GM03348 (cell line): Measurements from ENCODE around the gene MARS1.

Experiments
- DNase-seq: peaks from one replicate; pipeline ENCODE4 v3.0.0; 2012; ENCODE audit warnings: low spot score

MARS1 gene

GRCh38 chr12:57518176-57518919, 30.5 kb downstream of the MARS1 start:
- DNase-seq: no peak

GRCh38 chr12:57518920-57519795, 31.3 kb downstream of the MARS1 start:
- peak; percentile 36 for DNase-seq

- peak; percentile 55 for DNase-seq
Observed at GRCh38 chr12:57519796-57520052, 31.9 kb downstream of the MARS1 start.

GRCh38 chr12:57520053-57520818, 32.4 kb downstream of the MARS1 start, which contains the start of gene DDIT3:
Gene DDIT3, minus strand, starts transcription at chr12:57520514. Its CDS starts 3,108 bp downstream, at chr12:57517406.
- DNase-seq: peak; percentile 97

GRCh38 chr12:57521525-57522010, 33.7 kb downstream of the MARS1 start:
- no peak for DNase-seq

GRCh38 chr12:57522011-57522886, 34.4 kb downstream of the MARS1 start, which contains the start of gene MBD6:
Gene MBD6, plus strand, starts transcription at chr12:57522824. Its CDS starts 1,480 bp downstream, at chr12:57524304.
- peak; percentile 99 for DNase-seq

- DNase-seq: no peak
Observed at GRCh38 chr12:57522887-57523705, 35.2 kb downstream of the MARS1 start.

- no peak for DNase-seq
Observed at GRCh38 chr12:57523706-57524614, 36.1 kb downstream of the MARS1 start.

GRCh38 chr12:57524814-57525614, 37.1 kb downstream of the MARS1 start:
- no peak for DNase-seq

- no peak for DNase-seq
Observed at GRCh38 chr12:57525615-57526383, 37.9 kb downstream of the MARS1 start.

- no peak for DNase-seq
Observed at GRCh38 chr12:57526477-57527126, 38.7 kb downstream of the MARS1 start.

- DNase-seq: no peak
Observed at GRCh38 chr12:57527184-57527583, 39.3 kb downstream of the MARS1 start.

- DNase-seq: no peak
Observed at GRCh38 chr12:57528176-57528575, 40.3 kb downstream of the MARS1 start.

GRCh38 chr12:57528831-57529555, 41.1 kb downstream of the MARS1 start:
- no peak for DNase-seq

- no peak for DNase-seq
Observed at GRCh38 chr12:57529831-57530230, 42.0 kb downstream of the MARS1 start.

- DNase-seq: no peak
Observed at GRCh38 chr12:57530396-57531142, 42.7 kb downstream of the MARS1 start.
